ENCODE measurements around the gene FAM20C.
"Not testable (repeated sequence)": the region's sequence is repeated elsewhere in the genome, so short reads cannot be mapped to it uniquely, and the experiment has no call there.

GRCh38 chr7:297141-297540 is 104.8 kb downstream of the FAM20C start:
- TF ChIP-seq CTCF (conservative IDR thresholded peaks at IDR 0.05; ENCODE audit: low read depth, low read length); EZH2 (IDR thresholded peaks at IDR 0.05; ENCODE audit: low read length, unreplicated experiment): not testable (repeated sequence)

Measured in PC-3 (cell line).